ENCODE data around the gene ARIH2. TPM values are rescaled to one million over a fixed set of nuclear protein-coding genes. Genes with fewer than 3 reads are reported as not detected.

The ARIH2 gene
- total and polyA plus RNA-seq, 2 of the 4 experiments (the other 2 are of a cell fraction) = 62.3 to 93.7 TPM

DNA sequence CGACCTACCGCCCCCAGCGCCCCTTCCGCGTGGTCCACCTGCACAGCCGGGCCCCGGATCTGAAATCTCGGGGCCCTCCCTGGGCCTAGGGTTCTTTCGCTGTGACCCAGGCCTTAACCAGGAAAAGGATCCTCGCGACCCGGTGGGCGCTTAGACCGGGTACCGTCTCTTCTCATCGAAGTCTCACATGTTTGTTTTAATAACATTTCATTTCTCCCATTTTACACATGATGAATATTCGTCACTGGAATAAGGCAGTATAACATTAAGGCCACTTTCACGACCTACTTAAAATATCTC, 100.0 kb downstream of the ARIH2 start:
- Histone ChIP-seq H2BK5ac (ENCODE audit: low read depth, low read length, poor library complexity, severe bottlenecking) (peak overlapping the region; percentile 74), H3K4me2 (ENCODE audit: low read depth, low read length) (peak overlapping the region; percentile 96), H3K56ac (ENCODE audit: extremely low read depth, insufficient read depth, low read length) (peak overlapping the region; percentile 51; the same call in 1 of the 2 replicates), H4K5ac (ENCODE audit: low read depth, low read length) (peak overlapping the region; percentile 74), H3K4ac (ENCODE audit: low read depth, low read length) (peak overlapping the region; percentile 90), H3K23ac (ENCODE audit: low read depth, low read length) (peak overlapping the region; percentile 45; the same call in 1 of the 2 replicates), H2BK120ac (ENCODE audit: low read depth, low read length) (no peak overlapping the region), H3K18ac (ENCODE audit: low read depth, low read length) (no peak overlapping the region), H2AK5ac (ENCODE audit: low read depth, low read length) (peak overlapping the region; percentile 82), H3K4me3 (ENCODE audit: insufficient read depth, low read depth, low read length) (peak overlapping the region; percentile 95), H3K9ac (ENCODE audit: low read depth, low read length) (peak overlapping the region; percentile 45), H3K4me1 (ENCODE audit: control insufficient read depth, insufficient read depth, low read length) (peaks cover 11% of the 10 kb centered on the region), H4K8ac (ENCODE audit: low read depth in 2 of 2, low read length in 2 of 2) (peak overlapping the region; percentile 44 to 98), H4K20me1 (ENCODE audit: insufficient read depth, low read length) (peaks cover 22% of the 10 kb centered on the region), H3K9me1 (ENCODE audit: insufficient read depth, low read length) (peaks cover 9% of the 10 kb centered on the region), H2BK15ac (ENCODE audit: low read depth, low read length) (no peak overlapping the region), H3K14ac (replicated peaks; ENCODE audit: low read depth, low read length) (peak overlapping the region; percentile 89), H2AK9ac (replicated peaks; ENCODE audit: low read depth, low read length, poor library complexity) (peak overlapping the region; percentile 97), H3K27ac (ENCODE audit: insufficient read depth, low read length) (peak overlapping the region; percentile 34), H3K79me1 (ENCODE audit: low read depth in 1 of 2, low read length in 2 of 2) (peaks cover 19 to 80% of the 10 kb centered on the region in 2 experiments; a peak in 3 of 4 replicates), H2BK20ac (ENCODE audit: low read depth, low read length) (no peak overlapping the region), H3K27me3 (ENCODE audit: control insufficient read depth, insufficient read depth, low read length) (no peaks in the 10 kb centered on the region), H3K9me3 (ENCODE audit: control insufficient read depth, insufficient read depth, low read length) (no peaks in the 10 kb centered on the region), H4K91ac (ENCODE audit: insufficient read depth, low read depth, low read length) (peak overlapping the region; percentile 41; the same call in 1 of the 2 replicates), H2AFZ (replicated peaks; ENCODE audit: low read length, poor library complexity) (peak overlapping the region; percentile 98), H3K36me3 (ENCODE audit: control insufficient read depth, insufficient read depth, low read length) (peaks cover 29% of the 10 kb centered on the region)
- dilution Hi-C loops (cut with HindIII; ENCODE audit: low sequenced_read_pairs, unreplicated experiment) (no loop called here), intact Hi-C loops (cut with micrococcal nuclease) (no loop called here), in situ Hi-C loops (cut with MboI; ENCODE audit: low sequenced_read_pairs) (no loop called here)
- 7% methylated on average over 12 of the region's 18 CpGs; no CpG with 5 or more reads in 1 of the 2 experiments for WGBS, 2 experiments (ENCODE audit: extremely low coverage in 2 of 2, insufficient read length in 1 of 2)
- no peak for TF ChIP-seq CTCF (conservative IDR thresholded peaks at IDR 0.05; ENCODE audit: low read depth, low read length)
- TF ChIP-seq NFE2L2 (IDR thresholded peaks at IDR 0.05; ENCODE audit: low read depth, low read length) = no peak
- no peak for TF ChIP-seq RAD21 (IDR thresholded peaks at IDR 0.05; ENCODE audit: low read length)
- no peak for TF ChIP-seq CEBPB (IDR thresholded peaks at IDR 0.05; ENCODE audit: low read depth, low read length)
- no peak for TF ChIP-seq USF2 (IDR thresholded peaks at IDR 0.05; ENCODE audit: low read depth, low read length)
- TF ChIP-seq MAFK (IDR thresholded peaks at IDR 0.05; ENCODE audit: low read depth, low read length) = no peak
- no peak for TF ChIP-seq SMC3 (IDR thresholded peaks at IDR 0.05; ENCODE audit: low read depth, low read length)
- TF ChIP-seq FOS (IDR thresholded peaks at IDR 0.05; ENCODE audit: low read depth, low read length) = no peak
- no peak for TF ChIP-seq RFX5 (IDR thresholded peaks at IDR 0.05; ENCODE audit: low read depth, low read length)
- TF ChIP-seq, protein P1, sequence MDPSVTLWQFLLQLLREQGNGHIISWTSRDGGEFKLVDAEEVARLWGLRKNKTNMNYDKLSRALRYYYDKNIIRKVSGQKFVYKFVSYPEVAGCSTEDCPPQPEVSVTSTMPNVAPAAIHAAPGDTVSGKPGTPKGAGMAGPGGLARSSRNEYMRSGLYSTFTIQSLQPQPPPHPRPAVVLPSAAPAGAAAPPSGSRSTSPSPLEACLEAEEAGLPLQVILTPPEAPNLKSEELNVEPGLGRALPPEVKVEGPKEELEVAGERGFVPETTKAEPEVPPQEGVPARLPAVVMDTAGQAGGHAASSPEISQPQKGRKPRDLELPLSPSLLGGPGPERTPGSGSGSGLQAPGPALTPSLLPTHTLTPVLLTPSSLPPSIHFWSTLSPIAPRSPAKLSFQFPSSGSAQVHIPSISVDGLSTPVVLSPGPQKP (IDR thresholded peaks at IDR 0.05; ENCODE audit: borderline replicate concordance, low read depth, low read length) = no peak
- no peak for TF ChIP-seq RCOR1 (IDR thresholded peaks at IDR 0.05; ENCODE audit: insufficient replicate concordance, low read length)
- no peak for TF ChIP-seq MXI1 (IDR thresholded peaks at IDR 0.05; ENCODE audit: borderline replicate concordance, low read depth, low read length)
- no peak for TF ChIP-seq BHLHE40 (IDR thresholded peaks at IDR 0.05; ENCODE audit: low read depth, low read length)
- no peak for TF ChIP-seq MAZ (IDR thresholded peaks at IDR 0.05; ENCODE audit: borderline replicate concordance, low read depth, low read length)
- no peak for TF ChIP-seq POLR2A (IDR thresholded peaks at IDR 0.05; ENCODE audit: low read depth, low read length)
- TF ChIP-seq CHD1 (IDR thresholded peaks at IDR 0.05; ENCODE audit: low read depth, low read length) = no peak
- no peak for DNase-seq
- POLR2A ChIA-PET (ENCODE audit: unreplicated experiment) = interaction anchor here (2.4 kb wide), 1 partner anchor 11 kb away, joined by 13 read pairs; the partner anchor contains the start of gene WDR6
- CTCF ChIA-PET = no interaction called here
- no peak for ATAC-seq (ENCODE audit: low read depth)
- BruUV-seq (replicated peaks) = no TSS peak

All from IMR-90 (cell line).